ENCODE results near the gene ACTL6B.

Gene ACTL6B

DNA sequence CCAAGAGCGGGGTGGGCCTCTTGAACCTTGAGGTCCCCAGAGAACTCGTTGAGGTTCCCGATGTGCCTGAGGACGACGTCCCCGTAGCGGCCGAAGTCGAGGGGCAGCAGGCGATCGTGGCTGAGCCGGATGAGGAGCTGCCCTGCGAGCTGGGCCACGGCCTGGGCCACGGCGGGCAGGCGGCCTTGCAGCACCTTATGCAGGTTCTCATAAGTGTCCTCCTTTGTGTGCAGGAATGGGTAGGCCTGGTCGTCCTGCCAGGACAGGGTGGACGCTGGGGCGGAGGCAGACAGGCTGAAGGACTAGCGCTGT lies 29.1 kb downstream of the ACTL6B start:
- DNase-seq (ENCODE audit: low read depth, low spot score) = no peak

DNA sequence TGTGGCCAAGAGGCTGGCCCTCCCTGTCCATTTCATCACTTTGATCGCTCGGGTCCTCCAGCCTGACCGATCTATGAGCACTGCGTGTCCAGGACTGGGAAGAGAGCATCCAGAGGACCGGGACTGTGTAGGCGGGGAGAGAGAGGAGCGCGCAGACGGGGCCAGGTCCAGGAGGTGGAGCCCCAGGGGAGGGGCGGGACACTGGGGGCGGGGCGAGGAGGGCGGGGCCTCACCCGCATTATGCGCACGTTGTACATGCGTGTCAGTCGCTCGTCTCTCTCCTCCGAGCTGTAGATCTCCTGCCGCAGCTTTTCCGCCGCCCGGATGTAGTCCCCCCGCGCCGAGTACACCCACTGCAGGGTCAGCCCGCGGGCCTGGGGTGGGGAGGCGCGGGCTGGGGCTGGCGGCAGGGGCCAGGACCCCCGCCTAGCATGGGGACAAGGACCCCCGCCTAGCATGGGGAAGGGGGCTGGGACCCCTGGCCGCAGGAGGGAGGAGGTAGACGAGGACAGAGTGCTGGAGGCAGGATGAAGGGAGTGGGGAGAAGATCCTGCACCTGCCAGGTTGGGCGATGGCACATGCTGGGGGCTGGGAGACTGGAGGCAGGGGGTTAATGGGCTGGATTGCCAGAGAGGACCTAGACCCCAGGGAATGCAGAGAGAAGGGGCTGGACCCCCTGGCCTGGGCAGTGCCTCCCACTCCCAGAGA lies 29.6 kb downstream of the ACTL6B start:
- no peak for DNase-seq (ENCODE audit: low read depth, low spot score)

DNA sequence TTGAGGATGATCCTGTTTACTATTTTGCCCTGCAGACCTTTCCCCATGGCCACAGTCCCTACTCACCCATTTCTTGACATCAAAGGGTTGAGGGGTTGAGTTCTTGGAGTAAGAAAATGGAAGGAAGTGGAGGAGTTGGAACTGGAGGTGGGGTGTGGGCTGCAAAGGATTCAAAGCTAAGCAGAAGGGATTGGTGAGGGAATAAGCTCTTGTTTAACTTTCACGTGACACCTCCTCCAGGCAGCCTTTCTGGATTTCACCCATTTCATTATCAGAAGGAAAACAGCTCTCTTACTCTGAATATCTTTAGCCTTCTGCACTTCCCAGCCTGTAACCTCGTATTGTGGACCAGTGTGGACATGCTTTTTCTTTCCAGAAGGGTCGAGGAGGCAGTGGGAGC lies 30.2 kb downstream of the ACTL6B start:
- DNase-seq (ENCODE audit: low read depth, low spot score) = no peak

DNA sequence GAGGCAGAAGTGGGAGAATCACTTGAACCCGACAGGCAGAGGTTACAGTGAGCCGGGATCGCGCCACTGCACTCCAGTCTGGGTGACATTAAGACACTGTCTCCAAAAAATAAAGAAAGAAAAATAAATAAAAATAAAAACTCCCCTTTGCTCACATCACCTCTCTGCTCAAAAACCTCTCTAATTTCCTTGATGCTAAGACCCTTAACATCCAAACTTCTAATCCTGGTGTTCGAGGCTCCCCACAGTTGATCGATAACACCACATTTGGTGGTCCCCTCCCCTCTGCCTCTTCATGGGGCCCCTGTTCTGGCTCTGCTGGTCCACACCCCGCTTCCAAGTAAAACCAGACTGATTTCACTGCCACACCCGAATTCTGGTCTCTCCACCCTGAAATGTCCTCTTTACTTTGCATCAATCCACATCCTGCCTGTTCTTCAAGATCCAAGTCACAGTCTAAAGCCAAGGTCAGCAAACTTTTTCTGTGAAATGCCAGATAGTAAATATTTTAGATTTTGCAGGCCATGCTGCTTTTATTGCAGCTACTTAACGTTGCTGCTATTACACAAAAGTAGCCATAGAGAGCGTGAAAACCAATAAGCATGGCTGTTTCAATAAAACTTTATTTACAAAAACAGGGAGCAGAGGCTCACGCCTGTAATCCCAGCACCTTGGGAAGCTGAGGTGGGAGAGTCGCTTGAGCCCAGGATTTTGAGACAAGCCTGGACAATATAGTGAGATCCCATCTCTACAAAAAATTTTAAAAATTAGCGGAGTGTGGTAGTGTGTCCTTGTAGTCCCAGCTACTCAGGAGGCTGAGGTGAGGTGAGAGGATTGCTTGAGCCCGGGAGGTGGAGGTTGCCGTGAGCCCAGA lies 32.1 kb downstream of the ACTL6B start:
- no peak for DNase-seq (ENCODE audit: low read depth, low spot score)

DNA sequence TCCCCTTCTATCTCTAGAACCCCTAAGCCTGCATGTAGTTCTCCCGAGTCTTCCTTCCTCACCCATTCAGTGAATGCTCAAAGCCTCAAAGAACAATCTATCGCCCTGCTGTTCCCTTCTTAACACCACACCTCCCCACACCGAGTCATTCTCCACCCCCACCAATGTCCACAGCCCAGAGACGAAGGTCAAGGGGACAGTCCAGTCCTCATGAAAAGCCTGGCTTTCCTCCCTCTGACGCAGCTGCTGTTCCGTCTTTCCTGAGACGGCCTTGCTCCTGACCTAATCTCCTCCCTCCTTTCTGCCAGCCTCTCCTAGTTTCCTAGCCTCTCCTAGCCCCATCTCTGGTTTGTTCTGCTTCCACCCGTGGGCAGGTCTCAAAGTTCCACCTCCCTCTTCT lies 34.7 kb downstream of the ACTL6B start:
- no peak for DNase-seq (ENCODE audit: low read depth, low spot score)

DNA sequence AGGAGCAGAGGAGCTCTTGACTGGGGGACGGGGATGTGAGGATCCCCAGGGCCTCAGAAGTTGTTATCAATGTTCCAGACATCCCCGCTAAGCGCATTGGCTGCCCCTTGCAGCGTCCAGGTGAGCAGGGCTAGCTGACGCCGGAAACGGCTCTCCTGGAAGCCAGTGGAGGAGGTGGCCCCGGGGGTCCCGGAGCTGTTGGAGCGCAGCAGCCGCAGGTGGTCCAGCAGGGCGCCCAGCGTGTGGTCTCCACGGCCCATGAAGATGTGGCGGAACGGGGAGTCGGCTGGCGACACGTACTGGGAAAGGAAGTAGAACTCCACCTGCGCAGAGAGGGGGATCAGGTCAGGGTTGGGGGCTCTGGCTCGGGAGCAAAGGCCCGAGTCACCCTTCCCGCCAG lies 35.4 kb downstream of the ACTL6B start:
- DNase-seq (ENCODE audit: low read depth, low spot score) = no peak

DNA sequence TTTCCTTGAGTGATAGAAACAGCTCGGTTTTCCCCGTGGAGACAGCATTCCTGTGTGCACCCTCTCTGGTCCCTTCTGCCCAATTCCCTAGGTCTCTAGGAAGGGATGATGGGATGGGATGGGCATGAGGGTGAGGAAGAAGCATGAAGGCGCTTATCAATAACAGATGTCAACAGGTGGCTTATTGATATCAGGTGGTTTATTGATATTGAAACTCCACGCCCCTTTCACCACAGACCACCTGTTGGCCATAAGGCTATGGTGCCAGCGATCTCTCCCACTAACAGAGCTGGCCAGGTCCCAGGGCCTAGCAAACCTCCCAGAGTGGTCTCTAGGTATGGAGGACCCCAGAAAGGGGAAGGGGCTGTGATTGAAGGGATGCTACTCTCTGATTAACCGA lies 36.0 kb downstream of the ACTL6B start:
- DNase-seq (ENCODE audit: low read depth, low spot score) = no peak

DNA sequence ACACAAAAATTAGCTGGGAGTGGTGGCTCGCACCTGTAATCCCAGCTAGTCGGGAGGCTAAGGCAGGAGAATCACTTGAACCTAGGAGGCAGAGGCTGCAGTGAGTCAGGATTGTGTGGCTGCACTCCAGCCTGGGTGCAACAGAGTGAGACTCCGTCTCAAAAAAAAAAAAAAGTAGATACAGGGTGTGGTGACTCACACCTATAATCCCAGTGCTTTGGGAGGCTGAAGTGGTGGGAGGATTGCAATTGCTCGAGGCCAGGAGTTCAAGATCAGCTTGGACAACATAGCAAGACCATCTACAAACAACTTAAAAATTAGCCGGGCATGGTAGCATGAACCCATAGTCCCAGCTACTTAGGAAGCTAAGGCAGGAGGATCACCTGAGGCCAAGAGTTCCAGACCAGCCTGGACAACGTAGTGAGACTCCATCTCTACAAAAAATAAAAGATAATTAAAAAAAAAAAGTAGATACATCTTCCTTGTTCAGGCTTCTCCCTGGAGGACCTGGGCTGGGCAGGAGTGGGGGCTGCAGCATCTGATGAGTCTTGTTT lies 41.9 kb downstream of the ACTL6B start:
- no peak for DNase-seq (ENCODE audit: low read depth, low spot score)

DNA sequence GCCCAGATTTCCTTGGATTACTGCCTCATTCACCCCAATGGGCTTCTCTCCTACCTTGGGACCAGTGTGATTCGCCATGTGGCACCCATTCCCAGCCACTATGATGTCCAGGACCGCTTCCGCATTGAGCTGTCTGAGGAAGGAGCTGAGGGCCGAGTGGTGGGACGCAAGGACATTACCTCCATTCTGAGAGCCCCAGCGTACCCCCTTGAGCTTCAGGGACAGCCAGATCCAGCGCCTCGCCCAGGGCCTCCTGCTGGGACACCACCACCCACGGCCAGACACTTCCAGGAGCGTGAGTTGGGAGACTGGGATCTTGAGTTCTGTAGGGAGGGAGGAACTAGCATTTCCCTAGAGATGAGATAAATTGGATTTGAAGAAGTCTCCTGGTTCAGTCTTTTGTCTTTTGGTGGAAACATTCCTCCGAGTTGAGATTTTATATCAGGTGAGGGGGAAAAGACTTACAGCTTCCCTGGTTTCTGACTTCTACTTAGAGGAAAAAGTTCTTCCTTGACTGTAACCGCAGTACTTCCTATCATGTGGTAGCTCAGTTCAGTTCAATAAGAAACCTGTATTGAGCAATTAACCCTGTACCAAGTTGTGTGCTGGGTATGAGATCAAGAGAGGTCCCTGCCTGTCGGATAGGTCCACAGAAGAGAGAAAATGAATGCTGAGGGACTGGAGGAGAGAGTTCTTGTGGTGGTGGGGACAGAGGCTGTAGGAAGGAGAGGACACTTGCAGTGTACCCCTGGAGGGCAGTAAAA lies 42.7 kb downstream of the ACTL6B start:
- no peak for DNase-seq (ENCODE audit: low read depth, low spot score)

DNA sequence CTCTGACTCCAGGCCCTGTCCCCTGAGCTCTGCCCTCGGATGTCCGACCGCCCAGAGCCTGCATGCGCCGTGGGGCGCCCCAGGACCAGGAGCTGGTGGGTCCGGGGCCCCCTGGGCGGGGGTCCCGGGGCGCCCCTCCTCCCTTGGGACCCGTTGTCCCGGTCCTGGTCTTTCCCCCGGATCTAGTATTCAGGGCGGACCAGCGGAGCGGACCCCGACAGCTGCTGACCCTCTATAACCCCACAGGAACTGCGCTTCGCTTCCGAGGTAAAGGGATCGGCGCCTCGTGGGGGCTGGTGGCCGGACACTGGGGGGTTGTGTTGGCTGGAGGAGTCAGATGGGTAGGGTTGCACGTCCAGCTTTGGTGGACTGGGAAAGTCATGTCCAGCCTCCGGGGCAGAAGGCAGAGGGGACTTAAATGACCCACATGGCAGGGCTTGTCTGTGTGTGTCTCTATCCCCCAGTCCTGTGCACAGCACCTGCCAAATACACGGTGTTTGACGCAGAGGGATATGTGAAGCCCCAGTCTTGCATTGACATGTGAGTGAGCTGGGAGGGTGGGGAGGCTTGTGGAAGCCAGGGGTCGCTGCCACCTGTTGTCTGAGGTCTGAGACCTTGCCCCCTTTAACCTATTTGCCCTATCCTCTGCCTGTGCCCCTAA lies 43.4 kb downstream of the ACTL6B start:
- no peak for DNase-seq (ENCODE audit: low read depth, low spot score)

DNA sequence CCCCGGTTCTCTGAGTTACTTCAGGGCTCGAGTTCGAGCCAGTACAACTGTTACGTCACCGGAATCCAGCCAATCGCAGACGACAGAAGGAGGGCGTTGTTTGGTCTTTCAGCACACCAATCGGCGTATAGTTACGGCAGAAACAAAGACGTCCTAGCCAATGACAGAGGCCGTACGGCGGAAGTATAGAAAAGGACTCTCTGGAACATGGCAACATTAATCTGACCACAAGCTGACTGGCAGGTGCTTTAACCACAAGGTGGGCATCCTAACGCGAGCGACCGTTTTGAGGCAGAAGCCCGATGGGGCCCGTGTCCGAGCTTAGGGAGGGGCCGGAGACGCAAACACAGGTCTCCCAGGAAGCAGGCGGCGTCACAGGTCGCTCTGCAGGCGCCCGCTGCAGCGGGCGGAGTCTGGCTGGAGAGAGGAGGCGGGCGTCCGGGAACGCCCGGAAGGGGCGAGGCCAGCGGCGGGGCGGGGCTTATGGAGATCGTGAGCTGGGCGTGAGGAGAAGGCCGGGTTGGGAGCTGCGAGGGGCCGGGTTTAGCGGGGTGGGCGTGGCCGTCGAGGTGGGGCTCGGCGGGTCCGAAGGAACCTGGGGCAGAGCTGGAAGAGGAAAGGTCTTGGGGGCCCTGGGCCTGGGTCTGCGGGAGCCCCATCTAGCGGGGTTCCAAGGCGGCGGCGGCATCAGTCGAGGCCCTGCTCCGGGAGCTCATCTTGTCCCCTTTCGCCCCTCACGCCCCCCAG lies 44.1 kb downstream of the ACTL6B start, which contains the start of gene MOSPD3:
Gene MOSPD3, plus strand, starts transcription at position 558 of the 747 bp plus-strand sequence. CDS start 252 bp downstream, outside the sequence.
- peak; percentile 100 for DNase-seq (ENCODE audit: low read depth, low spot score)

DNA sequence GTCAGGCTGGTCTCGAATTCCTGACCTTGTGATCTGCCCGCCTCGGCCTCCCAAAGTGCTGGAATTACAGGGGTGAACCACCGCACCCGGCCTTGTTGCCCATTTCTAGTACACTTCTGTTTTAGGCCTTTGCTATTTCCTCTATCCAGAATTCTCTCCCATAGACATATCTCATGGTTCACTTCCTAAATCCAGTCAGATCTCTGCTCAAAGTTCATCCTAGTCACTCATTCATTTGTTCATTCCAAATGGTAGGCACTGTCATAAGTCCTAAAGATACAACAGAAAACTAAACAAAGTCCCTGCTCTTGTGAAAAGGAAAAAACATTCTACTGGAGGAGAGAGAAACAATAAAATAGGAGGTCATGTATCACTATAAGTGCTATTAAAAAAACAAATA lies 46.3 kb downstream of the ACTL6B start:
- no peak for DNase-seq (ENCODE audit: low read depth, low spot score)

DNA sequence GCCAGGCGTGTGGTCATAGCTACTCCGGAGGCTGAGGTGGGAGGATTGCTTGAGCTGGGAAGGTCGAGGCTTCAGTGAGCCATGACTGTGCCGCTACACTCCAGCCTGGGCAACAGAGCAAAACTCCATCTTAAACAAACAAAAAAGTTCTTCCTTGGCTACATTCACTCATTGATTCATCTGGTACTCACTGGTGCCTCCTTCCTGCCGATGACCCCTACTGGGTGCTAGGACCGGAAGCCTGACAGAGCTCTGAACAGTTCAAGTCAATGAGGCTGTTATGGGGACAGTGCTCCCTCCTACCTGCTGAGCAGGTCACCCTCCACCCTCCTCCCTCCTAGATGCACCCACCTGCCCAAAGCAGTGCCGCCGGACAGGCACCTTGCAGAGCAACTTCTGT lies 49.1 kb downstream of the ACTL6B start:
- no peak for DNase-seq (ENCODE audit: low read depth, low spot score)

DNA sequence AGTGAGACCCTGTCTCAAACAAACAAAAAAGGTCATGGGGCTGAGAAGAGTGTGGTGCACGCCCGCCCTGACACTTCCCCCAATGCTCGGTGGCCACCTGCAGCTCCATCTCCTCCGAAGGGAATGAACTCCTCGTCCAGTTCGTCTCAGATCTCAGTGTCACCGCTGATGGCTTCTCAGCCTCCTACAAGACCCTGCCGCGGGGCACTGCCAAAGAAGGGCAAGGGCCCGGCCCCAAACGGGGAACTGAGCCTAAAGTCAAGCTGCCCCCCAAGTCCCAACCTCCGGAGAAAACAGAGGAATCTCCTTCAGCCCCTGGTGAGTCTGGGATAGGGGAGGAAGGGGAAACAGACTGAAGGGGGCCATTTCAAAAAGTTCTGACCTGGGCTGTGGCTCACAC lies 49.9 kb downstream of the ACTL6B start:
- DNase-seq (ENCODE audit: low read depth, low spot score) = no peak

DNA sequence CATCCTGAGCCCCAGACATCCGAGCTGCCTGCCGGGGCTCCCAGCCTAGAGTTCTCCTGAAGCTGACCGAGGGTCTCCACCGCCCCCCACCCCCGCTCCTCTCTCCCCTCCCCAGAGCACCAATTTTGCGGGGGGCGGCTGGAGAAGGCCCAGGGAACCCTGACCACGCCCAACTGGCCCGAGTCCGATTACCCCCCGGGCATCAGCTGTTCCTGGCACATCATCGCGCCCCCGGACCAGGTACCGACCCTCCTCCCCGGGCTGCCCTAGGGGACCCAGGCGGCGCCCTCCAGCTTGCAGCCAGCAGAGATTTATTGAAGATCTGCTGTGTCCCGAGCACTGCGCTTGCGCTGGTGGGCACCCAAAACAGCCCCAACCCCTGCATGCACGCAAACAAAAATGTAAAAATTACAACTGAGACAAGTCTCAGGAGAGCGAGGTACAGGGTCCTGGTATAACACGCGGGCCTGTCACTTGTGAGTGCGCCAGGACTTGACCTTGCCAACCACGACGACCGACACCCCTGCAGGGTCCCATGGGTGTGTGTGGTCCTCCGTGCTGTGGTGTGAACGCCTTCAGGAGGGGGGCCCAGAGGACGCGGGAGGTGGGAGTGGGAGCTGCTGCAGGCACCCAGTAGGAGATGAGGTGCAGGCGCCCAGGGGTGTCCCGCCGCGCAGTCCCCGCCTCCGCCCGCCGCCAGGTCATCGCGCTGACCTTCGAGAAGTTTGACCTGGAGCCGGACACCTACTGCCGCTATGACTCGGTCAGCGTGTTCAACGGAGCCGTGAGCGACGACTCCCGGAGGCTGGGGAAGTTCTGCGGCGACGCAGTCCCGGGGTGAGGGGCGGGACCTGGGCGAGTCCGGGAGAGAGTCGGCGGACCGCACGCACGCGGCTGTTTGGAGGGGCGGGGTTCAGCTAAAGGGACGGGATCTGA lies 51.0 kb downstream of the ACTL6B start:
- DNase-seq (ENCODE audit: low read depth, low spot score) = no peak

DNA sequence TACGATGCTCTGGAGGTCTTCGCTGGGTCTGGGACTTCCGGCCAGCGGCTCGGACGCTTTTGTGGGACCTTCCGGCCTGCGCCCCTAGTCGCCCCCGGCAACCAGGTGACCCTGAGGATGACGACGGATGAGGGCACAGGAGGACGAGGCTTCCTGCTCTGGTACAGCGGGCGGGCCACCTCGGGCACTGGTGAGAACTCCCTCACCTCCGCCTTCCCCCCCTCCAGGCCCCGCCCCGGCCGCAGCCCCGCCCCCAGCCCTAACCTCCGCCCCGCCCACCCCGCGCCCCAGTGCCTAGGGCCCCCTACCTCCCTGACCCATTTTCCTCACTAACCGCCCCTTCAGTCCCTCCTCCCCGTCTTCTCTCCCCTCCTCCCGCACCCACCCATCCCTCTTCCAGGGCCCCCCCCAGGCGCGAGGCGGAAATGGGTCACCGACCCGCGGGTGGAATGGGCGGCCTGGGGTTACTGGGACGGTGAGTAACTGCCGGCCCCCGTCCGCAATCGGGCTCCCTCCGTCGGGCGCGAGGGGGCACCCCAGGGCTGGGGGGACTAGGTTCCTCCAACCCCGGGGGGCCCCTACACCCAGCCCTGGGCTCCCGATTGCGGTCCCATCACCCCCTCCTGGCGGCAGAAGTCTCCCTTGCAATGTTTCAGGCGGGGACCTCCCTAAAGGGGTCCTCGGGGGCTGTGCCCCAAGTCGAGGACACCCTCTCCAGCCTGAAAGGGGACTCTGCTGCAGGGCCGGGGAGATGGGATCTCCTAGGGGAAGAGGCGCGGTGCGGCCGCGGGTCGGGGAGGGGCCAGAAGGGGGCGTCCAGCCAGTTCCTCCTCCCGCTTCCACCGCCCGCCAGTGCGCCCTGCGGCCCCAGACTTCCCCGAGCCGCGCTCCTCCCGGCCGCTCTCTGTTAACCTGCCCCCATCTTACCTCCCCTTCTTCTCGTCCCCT lies 51.9 kb downstream of the ACTL6B start:
- DNase-seq (ENCODE audit: low read depth, low spot score) = no peak

DNA sequence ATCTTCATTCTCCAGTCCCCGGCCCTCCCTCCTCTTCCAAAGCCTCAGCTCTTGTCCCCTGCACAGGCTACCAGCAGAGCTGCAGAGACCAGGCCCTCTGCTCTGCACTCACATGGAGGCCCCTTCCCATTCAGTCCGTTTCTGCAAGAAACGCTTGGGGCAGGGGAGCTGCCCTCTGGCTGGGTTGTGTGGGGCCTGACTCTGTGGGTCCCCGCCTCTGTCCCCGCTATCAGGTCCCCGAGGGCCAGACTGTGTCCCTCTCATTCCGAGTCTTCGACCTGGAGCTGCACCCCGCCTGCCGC lies 52.6 kb downstream of the ACTL6B start:
- DNase-seq (ENCODE audit: low read depth, low spot score) = no peak

DNA sequence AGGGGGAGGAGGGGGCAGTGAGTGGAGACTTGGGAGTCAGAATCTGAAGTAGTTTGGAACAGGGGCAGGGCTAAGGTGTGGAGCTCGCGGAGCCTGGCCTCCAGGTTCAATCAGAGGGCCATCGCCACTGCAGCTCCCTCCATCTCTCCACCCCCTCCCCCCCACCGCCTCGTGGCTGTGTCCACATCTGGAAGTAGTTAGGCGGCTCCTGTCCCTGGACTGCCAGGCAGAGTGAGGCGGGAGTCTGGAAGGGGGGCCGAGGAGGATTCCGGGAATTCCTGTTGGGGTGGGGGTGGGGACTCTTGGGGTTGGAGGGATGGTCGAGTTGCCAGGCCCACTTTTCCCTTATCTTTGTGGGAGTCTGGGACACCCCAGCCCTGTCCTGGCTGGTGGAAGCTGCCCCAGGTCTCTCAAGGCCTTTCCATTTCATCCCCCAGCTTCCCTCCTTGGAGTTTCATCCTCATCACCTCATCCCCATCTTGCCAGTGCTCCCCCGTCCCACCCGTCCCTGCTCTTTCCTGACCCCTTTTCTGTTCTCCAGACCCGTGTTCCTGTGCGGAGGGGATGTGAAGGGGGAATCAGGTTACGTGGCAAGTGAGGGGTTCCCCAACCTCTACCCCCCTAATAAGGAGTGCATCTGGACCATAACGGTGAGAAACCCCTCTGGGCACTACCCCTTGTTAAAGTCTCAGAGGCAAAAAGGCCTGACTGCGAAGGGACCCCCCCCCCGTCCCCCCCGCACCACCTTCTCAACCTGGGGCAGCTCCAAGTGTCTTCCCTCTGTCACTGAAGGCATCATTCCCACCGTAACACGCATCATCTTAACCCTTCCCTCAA lies 53.1 kb downstream of the ACTL6B start:
- no peak for DNase-seq (ENCODE audit: low read depth, low spot score)
